Measurements from ENCODE around the gene MLLT11.

MLLT11 gene

GRCh38 chr1:151055581-151055980 lies 4.6 kb upstream of the MLLT11 start:
- no peak overlapping the region for H3K4me3 ChIP-seq (replicated peaks; ENCODE audit: low read depth, low read length)
- TF ChIP-seq CTCF (IDR thresholded peaks at IDR 0.05; ENCODE audit: low read depth, low read length, missing control alignments): no peak
- no peak for DNase-seq (ENCODE audit: extremely low read depth, low read depth)

- H3K4me3 ChIP-seq (replicated peaks; ENCODE audit: low read depth, low read length): no peak overlapping the region
- DNase-seq (ENCODE audit: extremely low read depth, low read depth): no peak
- TF ChIP-seq CTCF (IDR thresholded peaks at IDR 0.05; ENCODE audit: low read depth, low read length, missing control alignments): no peak
Measured at GRCh38 chr1:151056149-151056548, 4.0 kb upstream of the MLLT11 start.

GRCh38 chr1:151058692-151059091 lies 1.5 kb upstream of the MLLT11 start:
- peak overlapping the region; percentile 97 for H3K4me3 ChIP-seq (replicated peaks; ENCODE audit: low read depth, low read length)
- TF ChIP-seq CTCF (IDR thresholded peaks at IDR 0.05; ENCODE audit: low read depth, low read length, missing control alignments): no peak
- DNase-seq (ENCODE audit: extremely low read depth, low read depth): no peak

- peak; percentile 30 for DNase-seq (ENCODE audit: extremely low read depth, low read depth)
- TF ChIP-seq CTCF (IDR thresholded peaks at IDR 0.05; ENCODE audit: low read depth, low read length, missing control alignments): peak; percentile 54
- H3K4me3 ChIP-seq (replicated peaks; ENCODE audit: low read depth, low read length): peak within 1 kb of the TSS; percentile 97
Measured at GRCh38 chr1:151059109-151060006, 839 bp upstream of the MLLT11 start, which contains the start of gene CDC42SE1. CDC42SE1 (minus strand) TSS chr1:151059622; CDS start chr1:151055730, 3,892 bp downstream.

GRCh38 chr1:151060657-151061421 lies 642 bp downstream of the MLLT11 start:
- H3K4me3 ChIP-seq (replicated peaks; ENCODE audit: low read depth, low read length): peak overlapping the region; percentile 97
- DNase-seq (ENCODE audit: extremely low read depth, low read depth): no peak
- TF ChIP-seq CTCF (IDR thresholded peaks at IDR 0.05; ENCODE audit: low read depth, low read length, missing control alignments): no peak

- no peak for TF ChIP-seq CTCF (IDR thresholded peaks at IDR 0.05; ENCODE audit: low read depth, low read length, missing control alignments)
- peak overlapping the region; percentile 97 for H3K4me3 ChIP-seq (replicated peaks; ENCODE audit: low read depth, low read length)
- no peak for DNase-seq (ENCODE audit: extremely low read depth, low read depth)
Measured at GRCh38 chr1:151061704-151062103, 1.5 kb downstream of the MLLT11 start.

All from HFF-Myc (cell line).